Measurements from ENCODE around the gene ATP9B.
"Not testable (repeated sequence)": the region's sequence is repeated elsewhere in the genome, so short reads cannot be mapped to it uniquely, and the experiment has no call there.

The ATP9B gene

GRCh38 chr18:79071503-79072210 is 2.5 kb downstream of the ATP9B start:
- in situ Hi-C loops (cut with MboI; ENCODE audit: low sequenced_read_pairs) = no loop called here

DNA sequence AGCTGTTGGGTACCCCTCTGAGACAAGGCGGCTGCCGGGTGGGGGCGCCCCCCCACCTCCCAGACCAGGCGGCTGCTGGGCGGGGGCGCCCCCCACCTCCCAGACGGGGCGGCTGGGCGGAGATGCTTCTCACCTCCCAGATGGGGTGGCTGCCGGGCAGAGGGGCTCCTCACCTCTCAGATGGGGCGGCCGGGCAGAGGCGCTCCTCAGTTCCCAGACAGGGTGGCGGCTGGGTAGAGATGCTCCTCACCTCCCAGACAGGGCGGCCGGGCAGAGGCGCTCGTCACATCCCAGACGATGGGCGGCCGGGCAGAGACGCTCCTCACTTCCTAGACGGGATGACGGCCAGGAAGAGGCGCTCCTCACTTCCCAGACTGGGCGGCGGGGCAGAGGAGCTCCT is 3.5 kb downstream of the ATP9B start:
- in situ Hi-C loops (cut with MboI; ENCODE audit: low sequenced_read_pairs) = not testable (repeated sequence)

GRCh38 chr18:79077181-79077580 is 8.0 kb downstream of the ATP9B start:
- in situ Hi-C loops (cut with MboI; ENCODE audit: low sequenced_read_pairs) = no loop called here

DNA sequence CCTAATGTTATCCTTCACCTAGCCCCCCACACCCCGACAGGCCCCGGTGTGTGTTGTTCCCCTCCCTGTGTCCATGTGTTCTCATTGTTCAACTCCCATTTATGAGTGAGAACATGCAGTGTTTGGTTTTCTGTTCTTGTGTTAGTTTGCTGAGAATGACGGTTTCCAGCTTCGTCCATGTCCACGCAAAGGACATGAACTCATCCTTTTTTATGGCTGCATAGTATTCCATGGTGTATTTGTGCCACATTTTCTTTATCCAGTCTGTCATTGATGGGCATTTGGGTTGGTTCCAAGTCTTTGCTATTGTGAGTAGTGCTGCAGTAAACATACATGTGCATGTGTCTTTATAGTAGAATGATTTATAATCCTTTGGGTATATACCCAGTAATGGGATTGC is 9.6 kb downstream of the ATP9B start:
- in situ Hi-C loops (cut with MboI; ENCODE audit: low sequenced_read_pairs) = not testable (repeated sequence)

DNA sequence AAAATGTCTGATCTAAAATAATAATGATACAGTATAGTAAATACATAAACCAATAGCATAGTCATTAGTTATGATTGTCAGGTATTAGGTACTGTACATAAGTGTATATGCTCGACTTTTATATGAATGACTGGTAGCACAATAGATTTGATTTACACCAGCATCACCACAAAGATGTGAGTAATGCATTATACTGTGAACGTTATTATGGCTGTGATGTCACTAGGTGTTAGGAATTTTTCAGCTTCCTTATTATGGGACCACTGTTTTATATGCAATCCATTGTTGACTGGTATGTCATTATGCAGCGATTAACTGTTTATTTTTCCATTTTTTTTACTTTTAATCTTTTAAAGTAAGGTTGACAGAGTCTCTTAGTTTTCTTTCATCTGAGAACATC is 23.7 kb downstream of the ATP9B start:
- in situ Hi-C loops (cut with MboI; ENCODE audit: low sequenced_read_pairs) = no loop called here

GRCh38 chr18:79093986-79094385 is 24.8 kb downstream of the ATP9B start:
- in situ Hi-C loops (cut with MboI; ENCODE audit: low sequenced_read_pairs) = no loop called here

DNA sequence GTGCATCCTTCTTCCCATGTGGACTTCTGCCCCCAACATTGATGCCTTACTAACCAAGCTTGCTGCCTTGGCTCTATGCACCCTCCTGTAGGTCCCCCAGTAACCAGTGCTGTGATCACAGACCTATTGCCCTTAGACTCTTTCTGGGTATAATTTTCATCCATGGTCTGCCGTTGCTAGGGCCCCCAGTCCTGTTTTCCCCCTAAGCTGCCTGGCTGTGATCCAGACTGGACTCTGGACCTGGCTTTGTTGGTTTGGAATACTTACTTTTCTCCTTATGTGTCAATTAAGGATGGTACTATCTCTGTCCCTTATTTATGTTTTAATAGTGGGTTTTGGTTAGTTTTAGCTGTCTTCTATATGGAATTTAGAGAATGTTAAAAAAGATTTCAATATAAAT is 26.0 kb downstream of the ATP9B start:
- in situ Hi-C loops (cut with MboI; ENCODE audit: low sequenced_read_pairs) = no loop called here

- in situ Hi-C loops (cut with MboI; ENCODE audit: low sequenced_read_pairs) = no loop called here
Measured at GRCh38 chr18:79100944-79101343, 31.8 kb downstream of the ATP9B start.

GRCh38 chr18:79102886-79103285 is 33.7 kb downstream of the ATP9B start:
- in situ Hi-C loops (cut with MboI; ENCODE audit: low sequenced_read_pairs) = no loop called here

GRCh38 chr18:79104137-79104536 is 34.9 kb downstream of the ATP9B start:
- in situ Hi-C loops (cut with MboI; ENCODE audit: low sequenced_read_pairs) = no loop called here

DNA sequence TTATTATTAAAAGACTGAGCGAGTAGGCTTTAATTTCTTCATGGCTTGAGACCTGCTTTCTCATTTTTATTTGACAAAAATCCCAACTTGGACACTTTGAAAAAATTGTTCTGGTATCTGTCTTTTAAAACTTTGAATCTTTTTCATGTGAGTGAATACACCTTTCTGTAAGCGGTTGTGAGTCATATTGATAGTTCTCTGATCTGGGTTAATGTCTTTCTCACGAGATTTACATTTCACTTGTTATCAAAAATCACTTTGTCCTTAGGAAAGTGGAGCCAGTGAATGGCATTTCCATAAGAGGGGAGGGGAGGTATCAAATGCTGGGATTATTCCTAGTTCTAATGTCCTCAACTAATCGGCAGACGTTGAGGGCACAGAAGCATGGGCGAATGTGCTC is 36.3 kb downstream of the ATP9B start:
- in situ Hi-C loops (cut with MboI; ENCODE audit: low sequenced_read_pairs) = no loop called here

GRCh38 chr18:79106084-79106483 is 36.9 kb downstream of the ATP9B start:
- in situ Hi-C loops (cut with MboI; ENCODE audit: low sequenced_read_pairs) = no loop called here

DNA sequence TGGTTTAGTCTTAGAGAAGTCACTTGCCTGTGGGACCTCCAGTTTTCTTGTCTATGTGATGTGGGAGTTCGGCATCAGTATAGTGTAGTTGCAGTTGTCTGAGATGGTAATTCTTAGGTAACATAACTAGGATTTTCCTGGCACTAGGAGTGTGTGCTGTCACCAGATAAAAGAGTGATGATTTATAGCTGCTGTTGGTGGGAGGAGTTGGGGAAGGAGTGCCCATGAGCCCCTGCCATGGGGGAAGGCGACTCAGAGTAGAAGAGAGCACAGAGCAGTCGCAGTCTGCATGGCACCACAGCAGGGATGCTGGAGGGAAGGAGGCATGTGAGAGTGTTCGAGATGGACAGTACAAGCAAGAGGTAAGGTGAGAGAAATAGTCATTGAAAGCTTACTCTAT is 38.7 kb downstream of the ATP9B start:
- in situ Hi-C loops (cut with MboI; ENCODE audit: low sequenced_read_pairs) = no loop called here

DNA sequence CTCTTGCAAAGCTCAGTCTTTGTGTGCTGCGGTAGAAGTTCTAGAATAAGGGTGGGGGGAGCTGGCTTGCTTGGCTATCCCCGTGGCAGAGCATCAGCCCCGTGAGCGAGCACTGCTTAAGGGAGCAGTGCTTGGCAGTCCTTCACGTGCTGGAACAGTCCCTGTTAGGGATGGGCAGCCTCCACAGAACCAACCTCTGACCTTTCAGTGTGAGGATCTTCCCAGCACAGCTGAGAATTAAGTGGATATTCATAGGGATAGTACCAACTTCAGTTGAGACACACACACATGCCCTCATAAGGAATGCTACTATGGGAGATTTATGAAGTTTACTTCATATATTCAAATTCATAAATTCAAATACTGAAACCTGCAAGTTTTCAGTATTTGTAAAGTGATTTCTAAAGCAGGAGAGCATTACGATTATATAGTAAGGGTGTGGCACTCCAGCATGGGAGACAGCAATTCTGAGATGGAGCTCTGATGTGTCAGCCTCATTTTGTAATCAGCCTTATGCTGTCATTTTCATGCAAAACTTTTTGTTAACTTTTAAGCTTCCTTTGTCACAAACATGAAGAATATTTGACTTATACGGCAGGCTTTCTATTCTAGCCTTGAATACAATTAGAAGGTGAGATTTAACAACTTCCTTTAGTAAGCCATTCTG is 39.5 kb downstream of the ATP9B start:
- in situ Hi-C loops (cut with MboI; ENCODE audit: low sequenced_read_pairs) = no loop called here

- in situ Hi-C loops (cut with MboI; ENCODE audit: low sequenced_read_pairs) = no loop called here
Measured at GRCh38 chr18:79111483-79111882, 42.3 kb downstream of the ATP9B start.

- in situ Hi-C loops (cut with MboI; ENCODE audit: low sequenced_read_pairs) = no loop called here
Measured at GRCh38 chr18:79117385-79117784, 48.2 kb downstream of the ATP9B start.

GRCh38 chr18:79117788-79118187 is 48.6 kb downstream of the ATP9B start:
- in situ Hi-C loops (cut with MboI; ENCODE audit: low sequenced_read_pairs) = no loop called here

DNA sequence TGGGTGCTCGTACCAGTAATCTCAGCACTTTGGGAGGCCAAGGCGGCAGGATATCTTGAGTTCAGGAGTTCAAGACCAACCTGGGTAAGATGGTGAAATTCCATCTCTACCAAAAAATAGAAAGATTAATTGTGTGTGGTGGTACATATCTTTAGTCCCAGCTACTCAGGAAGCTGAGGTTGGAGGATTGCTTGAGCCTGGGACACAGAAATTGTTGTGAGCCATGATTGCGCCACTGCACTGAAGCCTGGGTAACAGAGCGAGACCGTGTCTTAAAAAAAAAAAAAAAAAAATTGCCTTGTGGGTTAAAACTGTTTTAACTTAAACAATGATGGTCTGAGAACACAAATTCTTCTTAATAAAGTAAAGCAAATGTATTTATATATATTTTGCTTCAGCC is 49.6 kb downstream of the ATP9B start:
- in situ Hi-C loops (cut with MboI; ENCODE audit: low sequenced_read_pairs) = no loop called here

GRCh38 chr18:79121746-79122474 is 52.7 kb downstream of the ATP9B start:
- in situ Hi-C loops (cut with MboI; ENCODE audit: low sequenced_read_pairs) = no loop called here

- in situ Hi-C loops (cut with MboI; ENCODE audit: low sequenced_read_pairs) = no loop called here
Measured at GRCh38 chr18:79123948-79124347, 54.8 kb downstream of the ATP9B start.

- in situ Hi-C loops (cut with MboI; ENCODE audit: low sequenced_read_pairs) = no loop called here
Measured at GRCh38 chr18:79129120-79129519, 59.9 kb downstream of the ATP9B start.

DNA sequence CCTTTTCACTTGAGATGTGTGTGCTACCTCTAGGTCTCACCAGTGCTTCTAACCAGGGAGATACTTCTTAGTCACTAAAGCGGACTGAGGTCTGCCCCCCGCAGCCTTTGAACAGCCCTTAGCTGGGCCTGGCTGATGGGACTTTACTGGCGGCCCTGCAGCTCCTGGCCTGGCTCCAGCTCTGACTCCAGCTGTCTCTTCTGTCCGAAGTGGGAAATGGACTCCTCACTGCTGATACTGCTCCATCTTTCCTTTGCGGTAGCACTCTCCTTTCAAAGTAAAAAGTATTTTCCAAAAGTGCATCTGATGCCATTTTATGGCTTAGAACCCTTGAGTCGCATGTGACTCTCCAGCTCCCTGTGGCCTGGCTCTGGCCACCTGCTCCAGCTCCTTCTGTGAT is 64.5 kb downstream of the ATP9B start:
- in situ Hi-C loops (cut with MboI; ENCODE audit: low sequenced_read_pairs) = no loop called here

Measured in HL-60/S4 (cell line).